HepG2 (cell line): Measurements from ENCODE around the gene FCAMR. TPM values are rescaled to one million over a fixed set of nuclear protein-coding genes. Genes with fewer than 3 reads are reported as not detected.

Experiments used
- ATAC-seq: fragments of 200-7000 bp; cut with Tn5 transposase; 3 replicates; pipeline ENCODE4 v1.9.1; 2020; ENCODE audit warnings: mild to moderate bottlenecking, moderate library complexity
- BruUV-seq: library from RNA; stranded (reverse); fragments of 400-500 nt; replicated peaks from 2 replicates; lab custom pipeline; 2021; lab: Mats Ljungman, UMichigan
- CTCF ChIA-PET: fragments of 300-600 bp; formaldehyde crosslinking; extraction: SDS; loops from one replicate; lab custom pipeline; 2021; ENCODE audit warnings: low total read pairs, inconsistent platforms, low intra/inter-chr PET ratio; lab: Yijun Ruan, JAX
- POLR2A ChIA-PET: fragments of 350-600 bp; sonication (Branson Sonifier 250); formaldehyde crosslinking; loops from one replicate; lab custom pipeline; 2020; ENCODE audit warnings: antibody characterized with exemption, inconsistent platforms; lab: Yijun Ruan, JAX
- DNase-seq: peaks from one replicate; pipeline ENCODE4 v3.0.0-alpha.2; 2015; ENCODE audit warnings: low spot score
- FAIRE-seq: peaks from 3 replicates; lab custom pipeline; 2011; peaks lifted over from hg19 to GRCh38; lab: Jason Lieb, UNC
- H2AFZ ChIP-seq: one replicate; pipeline ENCODE4 v1.6.1; 2011; ENCODE audit warnings: low read length, inconsistent platforms
- H3K27ac ChIP-seq: fragments of 300-600 bp; 3 replicates; pipeline ENCODE4 v1.8.0; 2011; ENCODE audit warnings: mixed run types, mild to moderate bottlenecking, mixed read lengths, low read length, inconsistent platforms; ENCODE audit not compliant: insufficient read depth; ENCODE audit errors: extremely low read length
- H3K27me3 ChIP-seq, 2 experiments: fragments of 200-600 bp in 1 of 2; 2 replicates in 1 of 2; 3 replicates in 1 of 2; pipeline versions ENCODE4 v1.6.0 to v1.8.0; 2011; ENCODE audit warnings: low read length in 2 of 2, mild to moderate bottlenecking in 2 of 2, moderate library complexity in 2 of 2, inconsistent platforms in 1 of 2; ENCODE audit not compliant: insufficient read depth in 2 of 2, control insufficient read depth in 1 of 2
- H3K36me3 ChIP-seq, 2 experiments: fragments of 200-600 bp in 1 of 2; replicated peaks in 1 of 2; 2 replicates in 1 of 2; 3 replicates in 1 of 2; pipeline versions ENCODE4 v1.5.1 to v1.8.0; 2011; ENCODE audit warnings: low read length in 2 of 2, inconsistent platforms in 1 of 2; ENCODE audit not compliant: insufficient read depth in 2 of 2, control insufficient read depth in 1 of 2
- H3K4me1 ChIP-seq: 2 replicates; pipeline ENCODE4 v1.5.1; 2012; ENCODE audit warnings: low read length, inconsistent platforms; ENCODE audit not compliant: insufficient read depth
- H3K4me2 ChIP-seq: 2 replicates; pipeline ENCODE4 v1.6.0; 2011; ENCODE audit warnings: low read depth, low read length, inconsistent platforms
- H3K4me3 ChIP-seq, 3 experiments: fragments of 200-600 bp in 1 of 3; sonication (generic), shearing (Covaris generic) in 1 of 3; replicated peaks in 1 of 3; 2 replicates each; pipeline ENCODE4 v1.5.1; 2011 to 2016; ENCODE audit warnings: low read length in 3 of 3, inconsistent platforms in 2 of 3, low read depth in 2 of 3, mild to moderate bottlenecking in 2 of 3, control low read depth in 1 of 3, mixed read lengths in 1 of 3; ENCODE audit not compliant: insufficient read depth in 1 of 3
- H3K79me2 ChIP-seq: one replicate; pipeline ENCODE4 v1.6.1; 2011; ENCODE audit warnings: low read length, inconsistent platforms; ENCODE audit not compliant: insufficient read depth
- H3K9ac ChIP-seq: 2 replicates; pipeline ENCODE4 v1.6.0; 2011; ENCODE audit warnings: mild to moderate bottlenecking, low read depth, low read length, inconsistent platforms; ENCODE audit not compliant: insufficient read depth
- H3K9me3 ChIP-seq: 2 replicates; pipeline ENCODE4 v1.5.1; 2012; ENCODE audit warnings: mild to moderate bottlenecking, low read length
- H4K20me1 ChIP-seq: 2 replicates; pipeline ENCODE4 v1.6.0; 2011; ENCODE audit warnings: inconsistent platforms, mild to moderate bottlenecking, low read length, moderate library complexity; ENCODE audit not compliant: insufficient read depth
- BRCA1 ChIP-seq: sonication (generic); formaldehyde crosslinking; IDR thresholded peaks from 2 replicates; pipeline ENCODE4 v1.4.0; 2020; ENCODE audit warnings: missing genetic modification reagents
- CBFB ChIP-seq: sonication (generic); formaldehyde crosslinking; IDR thresholded peaks from 2 replicates; pipeline ENCODE4 v1.4.0; 2020; ENCODE audit warnings: missing genetic modification reagents
- CREB1 ChIP-seq, 2 experiments: fragments of 450-650 bp in 1 of 2; IDR thresholded peaks; 2 replicates each; pipeline ENCODE4 v1.6.1; 2016 to 2017; ENCODE audit warnings: control low read depth in 1 of 2, mild to moderate bottlenecking in 1 of 2, missing compliant biosample characterization in 1 of 2, missing genetic modification characterization in 1 of 2
- FOSL2 ChIP-seq: sonication (generic); formaldehyde crosslinking; IDR thresholded peaks from 2 replicates; pipeline ENCODE4 v1.4.0; 2020; ENCODE audit warnings: missing genetic modification reagents
- MXD1 ChIP-seq: sonication (generic); formaldehyde crosslinking; IDR thresholded peaks from 2 replicates; pipeline ENCODE4 v1.4.0; 2020; ENCODE audit warnings: mild to moderate bottlenecking, missing genetic modification reagents
- NONO ChIP-seq, 2 experiments: fragments of 450-650 bp in 1 of 2; sonication (generic) in 1 of 2; formaldehyde crosslinking in 1 of 2; IDR thresholded peaks in 1 of 2; conservative IDR thresholded peaks in 1 of 2; 2 replicates each; pipeline versions ENCODE4 v1.6.1 to v1.8.0; 2017 to 2022; ENCODE audit warnings: mild to moderate bottlenecking in 1 of 2, missing genetic modification reagents in 1 of 2, moderate library complexity in 1 of 2
- SALL2 ChIP-seq: sonication (generic); formaldehyde crosslinking; IDR thresholded peaks from 2 replicates; pipeline ENCODE4 v1.8.1; 2023; ENCODE audit warnings: mild to moderate bottlenecking, missing genetic modification reagents, inconsistent platforms
- SSRP1 ChIP-seq: IDR thresholded peaks from 2 replicates; pipeline ENCODE4 v1.6.1; 2016; ENCODE audit warnings: control low read depth
- TBL1XR1 ChIP-seq: fragments of 150-350 bp; IDR thresholded peaks from 2 replicates; pipeline ENCODE4 v1.6.1; 2014; ENCODE audit warnings: borderline replicate concordance, low read length; ENCODE audit not compliant: partially characterized antibody
- ZNF12 ChIP-seq: sonication (generic); formaldehyde crosslinking; IDR thresholded peaks from 2 replicates; pipeline ENCODE4 v1.5.0; 2020; ENCODE audit warnings: missing genetic modification reagents
- ZNF724P ChIP-seq: sonication (generic); formaldehyde crosslinking; IDR thresholded peaks from 2 replicates; pipeline ENCODE4 v1.8.0; 2022; ENCODE audit warnings: missing genetic modification reagents, borderline replicate concordance
- ZNF790 ChIP-seq: sonication (generic); formaldehyde crosslinking; IDR thresholded peaks from 2 replicates; pipeline ENCODE4 v1.8.0; 2022; ENCODE audit warnings: missing genetic modification reagents, mild to moderate bottlenecking, borderline replicate concordance
- ZSCAN25 ChIP-seq: sonication (generic); formaldehyde crosslinking; IDR thresholded peaks from 2 replicates; pipeline ENCODE4 v1.8.0; 2022; ENCODE audit warnings: mild to moderate bottlenecking, missing genetic modification reagents
- WGBS: methylation state at CpG from one replicate; pipeline ENCODE4 v1.1.6; 2017; ENCODE audit warnings: low lambda C conversion rate; 5-methylcytosine and 5-hydroxymethylcytosine counted together
- in situ Hi-C: cut with HindIII; loops from 2 replicates; pipeline ENCODE4 v1.10.0; 2017; ENCODE audit warnings: low pct_unique_long_range_greater_than_20kb; ENCODE audit not compliant: extremely low pct_ligation_motif_present
- intact Hi-C: fragments of 100-400 bp; cut with micrococcal nuclease; formaldehyde crosslinking; loops from one replicate; pipeline ENCODE4 v1.10.0; 2022; ENCODE audit not compliant: unreplicated experiment
- polyA plus RNA-seq, 8 experiments: library from polyadenylated mRNA; depleted of rRNA in 3 of 8; stranded (reverse) in 7 of 8; unstranded in 1 of 8; fragments of >200 nt; fragmentation: Illumina TruSeq in 4 of 8; extraction: Trizol in 4 of 8; gene quantifications; 2 replicates each; pipeline versions ENCODE4 v1.2.1 to v1.2.3, GENCODE V29; 2011 to 2016; ENCODE audit warnings: low read depth in 4 of 8, missing spikeins in 1 of 8, mixed read lengths in 1 of 8; ENCODE audit not compliant: insufficient read depth in 1 of 8
- total RNA-seq, 5 experiments: library from RNA; depleted of rRNA; stranded (reverse); fragments of >200 nt; fragmentation: Illumina TruSeq; extraction: Trizol; gene quantifications; 2 replicates each; pipeline ENCODE4 v1.2.3, GENCODE V29; 2016; ENCODE audit warnings: low read depth in 1 of 5
- TF ChIP-seq, protein P1 (sequence below), 2 experiments: sonication (generic) in 1 of 2; formaldehyde crosslinking in 1 of 2; IDR thresholded peaks; 2 replicates each; pipeline versions ENCODE4 v1.4.0 to v1.6.1; 2018 to 2020; ENCODE audit warnings: missing genetic modification reagents in 2 of 2, borderline replicate concordance in 1 of 2, low read depth in 1 of 2, mild to moderate bottlenecking in 1 of 2, missing biosample characterization in 1 of 2
- TF ChIP-seq, protein P2 (sequence below): sonication (generic); formaldehyde crosslinking; IDR thresholded peaks from 2 replicates; pipeline ENCODE4 v1.4.0; 2020; ENCODE audit warnings: missing genetic modification reagents

The FCAMR gene
- total and polyA plus RNA-seq, 2 of the 13 experiments (the other 11 are each of a cell fraction or from before 2014, with no cell fraction given) = not detected

DNA sequence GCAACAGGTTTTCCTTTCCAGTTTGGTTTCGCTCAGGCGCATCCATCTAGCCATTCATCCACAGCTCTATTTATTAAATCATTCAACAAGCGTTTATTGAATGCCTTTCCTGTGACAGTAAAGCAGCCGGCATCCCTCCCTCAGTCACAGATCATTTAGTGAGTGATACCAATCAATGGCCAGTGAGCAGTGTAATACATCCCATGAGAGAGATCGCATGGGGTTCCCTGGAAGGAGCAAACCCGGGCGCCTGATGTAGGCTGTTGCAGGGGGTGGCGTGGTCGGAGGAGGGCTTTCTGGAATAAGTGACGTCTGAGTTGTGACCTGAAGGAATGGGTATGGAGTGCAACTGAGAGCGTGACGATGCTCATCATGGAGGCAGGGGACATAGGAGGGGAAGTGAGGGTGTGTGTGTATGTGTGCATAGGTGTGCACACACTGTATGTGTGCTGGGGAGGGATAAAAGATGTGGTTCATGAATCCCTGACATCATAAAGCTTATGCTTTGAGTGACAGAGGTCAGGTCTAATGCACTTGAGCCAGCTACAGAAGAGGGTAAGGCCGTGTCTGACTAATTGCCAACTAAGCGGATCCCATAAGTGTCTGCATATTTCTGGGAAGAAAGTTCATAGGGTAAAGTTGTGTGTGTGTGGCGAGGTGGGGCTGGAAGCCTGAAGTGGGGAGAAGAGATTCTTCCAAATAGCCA is 55.1 kb downstream of the FCAMR start (continued):
- peak; percentile 21; the same call in 1 of the 2 replicates for TF ChIP-seq CREB1 (IDR thresholded peaks at IDR 0.05)
- no peak for TF ChIP-seq CREB1 (CRISPR knock-in tag; IDR thresholded peaks at IDR 0.05)

DNA sequence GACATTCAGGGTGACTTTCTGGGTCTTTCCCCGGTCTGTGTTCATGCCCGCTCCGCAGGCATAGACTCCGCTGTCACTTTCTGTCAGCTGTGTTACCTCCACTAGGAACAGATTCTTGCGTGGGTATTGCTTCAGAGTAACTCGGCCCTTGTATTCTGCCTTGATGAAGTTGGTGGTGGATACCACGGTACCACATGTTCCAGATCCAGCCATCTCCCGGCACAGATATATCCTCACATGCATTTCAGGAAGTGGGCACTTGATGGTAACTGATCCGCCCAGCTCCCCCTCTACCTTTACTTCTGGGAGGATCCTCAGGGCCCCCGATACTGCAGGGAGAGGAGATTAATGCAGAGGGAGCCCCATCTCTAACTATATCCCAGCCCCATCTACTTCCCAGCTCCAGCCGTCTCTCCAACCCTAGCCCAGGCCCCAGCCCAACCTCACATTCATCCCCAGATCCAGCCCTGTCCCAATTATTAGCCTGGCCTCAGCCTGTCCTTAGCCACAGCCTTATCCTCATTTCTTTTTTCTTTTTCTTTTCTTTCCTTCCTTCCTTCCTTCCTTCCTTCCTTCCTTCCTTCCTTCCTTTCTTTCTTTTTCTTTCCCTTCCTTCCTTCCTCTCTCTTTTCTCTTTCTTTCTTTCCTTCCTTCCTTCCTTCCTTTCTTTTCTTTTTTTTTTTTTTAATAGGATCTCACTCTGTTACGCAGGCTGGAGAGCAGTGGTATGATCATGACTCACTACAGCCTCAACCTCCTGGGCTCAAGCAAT is 56.3 kb downstream of the FCAMR start:
- POLR2A ChIA-PET = no interaction called here
- no TSS peak for BruUV-seq
- intact Hi-C loops = loop anchor here (2.0 to 5.0 kb wide), 3 partner anchors 47 to 179 kb away; partner anchors contain the start of gene IL20
- TF ChIP-seq SALL2 (CRISPR knock-in tag) (no peak), SSRP1 (no peak), NONO (IDR thresholded peaks at IDR 0.05) (no peak), NONO (CRISPR knock-in tag; conservative IDR thresholded peaks at IDR 0.05) (no peak), FOSL2 (CRISPR knock-in tag) (no peak), ZNF12 (CRISPR knock-in tag) (no peak), CBFB (CRISPR knock-in tag) (no peak), ZNF790 (no peak), ZNF724P (CRISPR knock-in tag) (no peak), BRCA1 (CRISPR knock-in tag) (no peak), ZSCAN25 (CRISPR knock-in tag) (no peak), TBL1XR1 (no peak), MXD1 (no peak)
- TF ChIP-seq, protein P1, sequence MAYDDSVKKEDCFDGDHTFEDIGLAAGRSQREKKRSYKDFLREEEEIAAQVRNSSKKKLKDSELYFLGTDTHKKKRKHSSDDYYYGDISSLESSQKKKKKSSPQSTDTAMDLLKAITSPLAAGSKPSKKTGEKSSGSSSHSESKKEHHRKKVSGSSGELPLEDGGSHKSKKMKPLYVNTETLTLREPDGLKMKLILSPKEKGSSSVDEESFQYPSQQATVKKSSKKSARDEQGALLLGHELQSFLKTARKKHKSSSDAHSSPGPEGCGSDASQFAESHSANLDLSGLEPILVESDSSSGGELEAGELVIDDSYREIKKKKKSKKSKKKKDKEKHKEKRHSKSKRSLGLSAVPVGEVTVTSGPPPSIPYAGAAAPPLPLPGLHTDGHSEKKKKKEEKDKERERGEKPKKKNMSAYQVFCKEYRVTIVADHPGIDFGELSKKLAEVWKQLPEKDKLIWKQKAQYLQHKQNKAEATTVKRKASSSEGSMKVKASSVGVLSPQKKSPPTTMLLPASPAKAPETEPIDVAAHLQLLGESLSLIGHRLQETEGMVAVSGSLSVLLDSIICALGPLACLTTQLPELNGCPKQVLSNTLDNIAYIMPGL (CRISPR knock-in tag; IDR thresholded peaks at IDR 0.05; ENCODE audit: borderline replicate concordance in 1 of 2, low read depth in 1 of 2) = no peak
- TF ChIP-seq, protein P2, sequence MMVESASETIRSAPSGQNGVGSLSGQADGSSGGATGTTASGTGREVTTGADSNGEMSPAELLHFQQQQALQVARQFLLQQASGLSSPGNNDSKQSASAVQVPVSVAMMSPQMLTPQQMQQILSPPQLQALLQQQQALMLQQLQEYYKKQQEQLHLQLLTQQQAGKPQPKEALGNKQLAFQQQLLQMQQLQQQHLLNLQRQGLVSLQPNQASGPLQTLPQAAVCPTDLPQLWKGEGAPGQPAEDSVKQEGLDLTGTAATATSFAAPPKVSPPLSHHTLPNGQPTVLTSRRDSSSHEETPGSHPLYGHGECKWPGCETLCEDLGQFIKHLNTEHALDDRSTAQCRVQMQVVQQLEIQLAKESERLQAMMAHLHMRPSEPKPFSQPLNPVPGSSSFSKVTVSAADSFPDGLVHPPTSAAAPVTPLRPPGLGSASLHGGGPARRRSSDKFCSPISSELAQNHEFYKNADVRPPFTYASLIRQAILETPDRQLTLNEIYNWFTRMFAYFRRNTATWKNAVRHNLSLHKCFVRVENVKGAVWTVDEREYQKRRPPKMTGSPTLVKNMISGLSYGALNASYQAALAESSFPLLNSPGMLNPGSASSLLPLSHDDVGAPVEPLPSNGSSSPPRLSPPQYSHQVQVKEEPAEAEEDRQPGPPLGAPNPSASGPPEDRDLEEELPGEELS = no peak

More for the DNA sequence above, 56.3 kb downstream of the FCAMR start:
- H3K4me3 ChIP-seq = no peak overlapping the region
- H2AFZ ChIP-seq = no peak overlapping the region
- H4K20me1 ChIP-seq = no peaks in the 10 kb centered on the region
- H3K4me2 ChIP-seq = no peak overlapping the region
- H3K9ac ChIP-seq = no peak overlapping the region
- H3K27ac ChIP-seq = no peak overlapping the region
- H3K9me3 ChIP-seq = no peaks in the 10 kb centered on the region
- ATAC-seq (no peak), DNase-seq (no peak), FAIRE-seq (no peak)
- no peaks in the 10 kb centered on the region for H3K4me1 ChIP-seq
- H3K36me3 ChIP-seq = no peaks in the 10 kb centered on the region
- no peaks in the 10 kb centered on the region for H3K79me2 ChIP-seq
- WGBS = 20% methylated on average over 12 of the region's 12 CpGs
- CTCF ChIA-PET = no interaction called here
- H3K27me3 ChIP-seq = peaks cover 3 to 39% of the 10 kb centered on the region in 2 experiments
- in situ Hi-C loops = loop anchor here (5.0 to 25.0 kb wide), 2 partner anchors 177 to 277 kb away; partner anchors contain the start of gene DYRK3
